ENCODE results near the gene OVCH1.
"Not testable (repeated sequence)": the region's sequence is repeated elsewhere in the genome, so short reads cannot be mapped to it uniquely, and the experiment has no call there.

The OVCH1 gene

GRCh38 chr12:29437575-29437974 is 59.9 kb downstream of the OVCH1 start:
- TF ChIP-seq CTCF (IDR thresholded peaks at IDR 0.05; ENCODE audit: low read depth, low read length, poor library complexity, severe bottlenecking) (no peak), EZH2phosphoT487 (IDR thresholded peaks at IDR 0.05; ENCODE audit: borderline replicate concordance, low read length) (no peak)
- no peaks in the 10 kb centered on the region for H3K27me3 ChIP-seq (ENCODE audit: control insufficient read depth, low read length)

GRCh38 chr12:29436815-29437214 is 60.7 kb downstream of the OVCH1 start:
- not testable (repeated sequence) for H3K4me1 ChIP-seq (ENCODE audit: control insufficient read depth, low read length); H4K20me1 ChIP-seq (ENCODE audit: control insufficient read depth, insufficient read depth, low read depth, low read length); H3K4me2 ChIP-seq (ENCODE audit: low read length); H3K27ac ChIP-seq (ENCODE audit: low read depth, low read length); H3K9me2 ChIP-seq (replicated peaks; ENCODE audit: control insufficient read depth, low read length); H3F3A ChIP-seq (ENCODE audit: control insufficient read depth, insufficient read depth); H3K4me3 ChIP-seq (ENCODE audit: low read length); H3K79me2 ChIP-seq (ENCODE audit: control insufficient read depth, low read length); H3K9me3 ChIP-seq (ENCODE audit: control insufficient read depth, insufficient read depth, low read length); H3K27me3 ChIP-seq (ENCODE audit: control insufficient read depth, low read length); H3K36me3 ChIP-seq (ENCODE audit: control insufficient read depth, low read length)

More at GRCh38 chr12:29437575-29437974, 59.9 kb downstream of the OVCH1 start:
- Histone ChIP-seq H3K9me3 (ENCODE audit: control insufficient read depth, insufficient read depth, low read length) (no peaks in the 10 kb centered on the region; the same call in 1 of the 2 replicates), H4K20me1 (ENCODE audit: control insufficient read depth, insufficient read depth, low read depth, low read length) (no peaks in the 10 kb centered on the region), H3K9me2 (replicated peaks; ENCODE audit: control insufficient read depth, low read length) (no peaks in the 10 kb centered on the region), H3K4me2 (ENCODE audit: low read length) (no peak overlapping the region), H3K4me1 (ENCODE audit: control insufficient read depth, low read length) (no peaks in the 10 kb centered on the region), H3K4me3 (ENCODE audit: low read length) (no peak overlapping the region), H3K79me2 (ENCODE audit: control insufficient read depth, low read length) (no peaks in the 10 kb centered on the region), H3K27ac (ENCODE audit: low read depth, low read length) (no peak overlapping the region), H3K36me3 (ENCODE audit: control insufficient read depth, low read length) (no peaks in the 10 kb centered on the region), H3F3A (ENCODE audit: control insufficient read depth, insufficient read depth) (no peaks in the 10 kb centered on the region)

GRCh38 chr12:29431513-29431912 is 66.0 kb downstream of the OVCH1 start:
- no peak overlapping the region for H3K27ac ChIP-seq (ENCODE audit: low read depth, low read length)
- TF ChIP-seq EZH2phosphoT487 (IDR thresholded peaks at IDR 0.05; ENCODE audit: borderline replicate concordance, low read length) = no peak
- no peak for TF ChIP-seq CTCF (IDR thresholded peaks at IDR 0.05; ENCODE audit: low read depth, low read length, poor library complexity, severe bottlenecking)
- no peaks in the 10 kb centered on the region for H4K20me1 ChIP-seq (ENCODE audit: control insufficient read depth, insufficient read depth, low read depth, low read length)
- no peak overlapping the region for H3K4me2 ChIP-seq (ENCODE audit: low read length)
- H3K4me1 ChIP-seq (ENCODE audit: control insufficient read depth, low read length) = no peaks in the 10 kb centered on the region
- no peaks in the 10 kb centered on the region for H3K79me2 ChIP-seq (ENCODE audit: control insufficient read depth, low read length)
- H3K27me3 ChIP-seq (ENCODE audit: control insufficient read depth, low read length) = no peaks in the 10 kb centered on the region
- no peaks in the 10 kb centered on the region for H3K9me3 ChIP-seq (ENCODE audit: control insufficient read depth, insufficient read depth, low read length)
- H3F3A ChIP-seq (ENCODE audit: control insufficient read depth, insufficient read depth) = no peaks in the 10 kb centered on the region
- no peaks in the 10 kb centered on the region for H3K36me3 ChIP-seq (ENCODE audit: control insufficient read depth, low read length)
- no peak overlapping the region for H3K4me3 ChIP-seq (ENCODE audit: low read length)
- no peaks in the 10 kb centered on the region for H3K9me2 ChIP-seq (replicated peaks; ENCODE audit: control insufficient read depth, low read length)

- H3K4me2 ChIP-seq (ENCODE audit: low read length) = no peak overlapping the region
- no peak overlapping the region for H3K4me3 ChIP-seq (ENCODE audit: low read length)
- H3K9me2 ChIP-seq (replicated peaks; ENCODE audit: control insufficient read depth, low read length) = no peaks in the 10 kb centered on the region
- no peak for TF ChIP-seq EZH2phosphoT487 (IDR thresholded peaks at IDR 0.05; ENCODE audit: borderline replicate concordance, low read length)
- no peak for TF ChIP-seq CTCF (IDR thresholded peaks at IDR 0.05; ENCODE audit: low read depth, low read length, poor library complexity, severe bottlenecking)
- H4K20me1 ChIP-seq (ENCODE audit: control insufficient read depth, insufficient read depth, low read depth, low read length) = no peaks in the 10 kb centered on the region
- H3K27ac ChIP-seq (ENCODE audit: low read depth, low read length) = no peak overlapping the region
- no peaks in the 10 kb centered on the region for H3K4me1 ChIP-seq (ENCODE audit: control insufficient read depth, low read length)
- H3K27me3 ChIP-seq (ENCODE audit: control insufficient read depth, low read length) = no peaks in the 10 kb centered on the region
- H3F3A ChIP-seq (ENCODE audit: control insufficient read depth, insufficient read depth) = no peaks in the 10 kb centered on the region
- no peaks in the 10 kb centered on the region for H3K79me2 ChIP-seq (ENCODE audit: control insufficient read depth, low read length)
- H3K36me3 ChIP-seq (ENCODE audit: control insufficient read depth, low read length) = no peaks in the 10 kb centered on the region
- H3K9me3 ChIP-seq (ENCODE audit: control insufficient read depth, insufficient read depth, low read length) = no peaks in the 10 kb centered on the region
Observed at GRCh38 chr12:29430716-29431044, 66.8 kb downstream of the OVCH1 start.
